Muscle of leg (tissue), 11 donors: ENCODE data around the gene CD300H. TPM values are rescaled to one million over a fixed set of nuclear protein-coding genes. Genes with fewer than 3 reads are reported as not detected.
"Not testable (repeated sequence)": the region's sequence is repeated elsewhere in the genome, so short reads cannot be mapped to it uniquely, and the experiment has no call there.

Experiments
- DNase-seq: peaks from one replicate; pipeline ENCODE4 v3.0.0; 2013
- H3K27ac ChIP-seq: one replicate; pipeline ENCODE4 v1.5.1; 2013; ENCODE audit warnings: mild to moderate bottlenecking, low read length, control low read depth
- H3K27me3 ChIP-seq: one replicate; pipeline ENCODE4 v1.6.1; 2013; ENCODE audit warnings: low read length; ENCODE audit not compliant: control insufficient read depth, insufficient read depth
- H3K36me3 ChIP-seq: one replicate; pipeline ENCODE4 v1.6.1; 2013; ENCODE audit warnings: low read length; ENCODE audit not compliant: control insufficient read depth, insufficient read depth
- H3K4me1 ChIP-seq: one replicate; pipeline ENCODE4 v1.6.1; 2013; ENCODE audit warnings: low read length; ENCODE audit not compliant: control insufficient read depth, insufficient read depth
- H3K4me3 ChIP-seq: one replicate; pipeline ENCODE4 v1.5.1; 2013; ENCODE audit warnings: low read length, control low read depth
- H3K9me3 ChIP-seq: replicated peaks from 2 replicates; pipeline ENCODE4 v1.6.1; 2013; ENCODE audit warnings: low read depth, low read length; ENCODE audit not compliant: control insufficient read depth
- WGBS: methylation state at CpG from one replicate; pipeline ENCODE4 v1.1.5; 2013; ENCODE audit warnings: missing lambda C conversion rate; ENCODE audit not compliant: insufficient coverage; 5-methylcytosine and 5-hydroxymethylcytosine counted together
- polyA plus RNA-seq, 8 donors: library from polyadenylated mRNA; unstranded; fragments of 120-200 nt; gene quantifications; one replicate each; pipeline versions ENCODE4 v1.2.1 to v1.2.3, GENCODE V29; 2013; ENCODE audit warnings: inconsistent platforms in 1 of 8, low replicate concordance in 1 of 8; ENCODE audit not compliant: insufficient read length in 8 of 8, insufficient read depth in 1 of 8
- total RNA-seq: library from RNA; stranded (reverse); fragments of 120-200 nt; gene quantifications from one replicate; pipeline ENCODE4 v1.2.4, GENCODE V29; 2013

Gene CD300H
- total and polyA plus RNA-seq, 9 donors = 0.27 to 0.28 TPM; not detected in 7

GRCh38 chr17:74569020-74570003 lies 2.0 kb upstream of the CD300H start:
- Histone ChIP-seq H3K36me3 (no peaks in the 10 kb centered on the region), H3K4me3 (no peak overlapping the region), H3K4me1 (peaks cover 6% of the 10 kb centered on the region), H3K9me3 (no peaks in the 10 kb centered on the region), H3K27ac (no peak overlapping the region), H3K27me3 (peaks cover 16% of the 10 kb centered on the region)
- WGBS = 72% methylated on average over 22 of the region's 32 CpGs
- peak; percentile 63 for DNase-seq

DNA sequence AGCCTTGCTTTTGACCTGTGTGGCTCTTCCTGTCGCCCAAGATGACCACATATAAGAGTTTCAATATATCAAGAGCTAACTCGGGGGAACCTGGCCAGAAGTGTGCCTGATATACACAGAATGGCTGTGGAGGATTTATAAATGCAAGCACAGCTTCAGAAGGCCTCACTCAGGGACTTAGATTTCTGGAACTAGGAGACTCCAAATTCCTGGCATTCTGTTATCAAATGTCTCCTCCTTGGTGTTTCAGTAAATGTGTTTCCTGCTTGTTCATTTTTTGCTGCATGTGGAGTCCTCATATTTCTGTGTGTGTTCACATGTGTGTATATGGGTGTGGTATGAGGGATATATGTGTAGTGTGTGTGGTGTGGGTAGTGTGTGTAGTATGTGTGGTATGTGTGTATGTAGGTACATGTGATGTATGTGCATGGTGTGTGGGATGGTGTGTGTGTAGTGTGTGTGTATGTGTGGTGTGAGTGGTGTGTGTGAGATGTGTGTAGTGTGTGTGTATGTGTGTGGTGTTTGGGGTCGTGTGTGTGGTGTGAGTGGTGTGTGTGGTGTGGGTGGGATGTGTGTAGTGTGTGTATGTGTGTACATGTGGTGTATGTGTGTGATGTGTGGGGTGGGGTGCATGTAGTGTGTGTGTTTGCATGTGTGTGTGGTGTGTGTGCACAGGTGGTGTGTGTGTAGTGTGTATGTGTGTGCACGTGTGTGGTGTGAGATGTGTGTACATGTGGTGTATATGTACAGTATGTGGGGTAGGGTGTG lies 981 bp upstream of the CD300H start:
- no peak for DNase-seq
- no peak overlapping the region for H3K4me3 ChIP-seq
- no peak overlapping the region for H3K27ac ChIP-seq
- H3K27me3 ChIP-seq = peaks cover 16% of the 10 kb centered on the region
- H3K36me3 ChIP-seq = no peaks in the 10 kb centered on the region
- H3K9me3 ChIP-seq = no peaks in the 10 kb centered on the region
- peaks cover 6% of the 10 kb centered on the region for H3K4me1 ChIP-seq
- WGBS = 74% methylated on average over 2 of the region's 4 CpGs

DNA sequence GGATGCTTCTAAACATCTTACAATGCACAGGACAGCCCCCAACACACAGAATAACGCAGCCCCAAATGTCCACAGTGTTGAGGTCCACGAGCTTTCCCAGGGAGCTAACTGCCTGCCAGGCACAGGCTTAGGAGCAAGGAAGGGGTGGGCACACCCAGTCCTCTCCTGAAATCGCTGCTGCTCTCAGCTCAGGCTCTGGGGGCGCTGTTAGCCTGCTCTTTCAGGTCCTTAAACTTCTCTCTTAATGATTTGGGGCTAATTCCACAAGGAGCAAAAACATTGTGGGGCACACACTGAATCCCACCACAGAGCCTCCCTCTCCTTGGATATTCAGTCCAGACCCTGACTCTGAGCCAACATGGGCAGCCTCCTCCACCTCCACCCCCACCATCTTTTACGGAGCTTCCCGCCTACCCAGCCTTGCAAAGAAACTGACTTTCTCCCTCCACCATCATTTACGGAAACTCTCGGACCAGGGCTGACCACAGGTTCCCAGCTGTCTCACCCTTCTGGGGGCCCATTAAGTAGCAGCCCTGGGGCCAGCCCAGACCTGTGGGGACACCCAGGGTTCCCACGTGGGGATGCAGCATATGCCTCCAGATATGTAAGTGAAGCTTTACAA lies 1.1 kb downstream of the CD300H start:
- H3K9me3 ChIP-seq = no peaks in the 10 kb centered on the region
- no peak overlapping the region for H3K4me3 ChIP-seq
- H3K27ac ChIP-seq = no peak overlapping the region
- H3K27me3 ChIP-seq = peaks cover 19% of the 10 kb centered on the region
- WGBS = 37% methylated on average over 7 of the region's 9 CpGs
- no peaks in the 10 kb centered on the region for H3K36me3 ChIP-seq
- DNase-seq = peak; percentile 14
- peaks cover 6% of the 10 kb centered on the region for H3K4me1 ChIP-seq

- WGBS = 69% methylated on average over 3 of the region's 5 CpGs
- no peaks in the 10 kb centered on the region for H3K36me3 ChIP-seq
- H3K27me3 ChIP-seq = peaks cover 15% of the 10 kb centered on the region
- H3K4me3 ChIP-seq = no peak overlapping the region
- H3K27ac ChIP-seq = no peak overlapping the region
- peaks cover 6% of the 10 kb centered on the region for H3K4me1 ChIP-seq
- H3K9me3 ChIP-seq = no peaks in the 10 kb centered on the region
- DNase-seq = no peak
Measured at GRCh38 chr17:74565126-74565525, 2.2 kb downstream of the CD300H start.

- H3K9me3 ChIP-seq = no peaks in the 10 kb centered on the region
- WGBS = 85% methylated on average over 1 of the region's 1 CpG
- H3K27ac ChIP-seq = no peak overlapping the region
- no peaks in the 10 kb centered on the region for H3K36me3 ChIP-seq
- H3K27me3 ChIP-seq = peaks cover 10% of the 10 kb centered on the region
- H3K4me1 ChIP-seq = no peaks in the 10 kb centered on the region
- DNase-seq = no peak
- no peak overlapping the region for H3K4me3 ChIP-seq
Measured at GRCh38 chr17:74563358-74563757, 4.0 kb downstream of the CD300H start.

GRCh38 chr17:74561586-74561985 lies 5.7 kb downstream of the CD300H start:
- 44% methylated on average over 3 of the region's 3 CpGs for WGBS
- Histone ChIP-seq H3K36me3 (no peaks in the 10 kb centered on the region), H3K9me3 (no peaks in the 10 kb centered on the region), H3K4me3 (no peak overlapping the region), H3K4me1 (no peaks in the 10 kb centered on the region), H3K27me3 (peaks cover 10% of the 10 kb centered on the region), H3K27ac (no peak overlapping the region)
- DNase-seq = no peak

DNA sequence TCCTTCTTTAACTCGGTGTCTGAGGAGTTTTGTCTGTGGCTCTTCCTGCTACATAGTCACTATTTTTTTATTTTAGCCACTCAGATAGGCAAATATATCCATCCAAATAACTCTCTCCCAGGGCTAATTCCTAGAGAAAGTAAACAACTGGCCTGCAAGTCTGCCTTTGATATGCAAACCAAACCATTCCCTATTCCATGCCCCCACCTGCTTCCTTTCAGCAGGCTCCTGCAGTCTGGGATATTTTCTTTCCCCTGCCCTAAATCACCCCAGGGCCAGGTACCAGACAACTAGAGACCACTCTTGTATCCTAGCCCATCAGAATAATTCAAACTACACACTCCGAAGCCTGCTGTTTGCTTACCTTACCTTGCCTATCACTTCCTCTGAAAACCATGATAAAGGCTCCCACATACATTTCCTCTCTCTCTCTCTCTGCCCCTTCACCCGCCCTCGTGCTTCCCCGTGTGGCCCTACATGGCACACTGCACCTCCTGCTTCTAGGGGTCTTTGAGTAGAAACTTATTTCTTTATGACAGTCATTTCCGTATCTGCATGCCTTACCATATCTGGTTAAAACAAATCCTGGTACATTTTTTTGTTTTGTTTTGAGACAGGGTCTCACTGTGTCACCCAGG lies 8.3 kb downstream of the CD300H start:
- Histone ChIP-seq H3K27ac (no peak overlapping the region), H3K36me3 (no peaks in the 10 kb centered on the region), H3K4me1 (no peaks in the 10 kb centered on the region), H3K27me3 (peaks cover 7% of the 10 kb centered on the region), H3K4me3 (no peak overlapping the region), H3K9me3 (no peaks in the 10 kb centered on the region)
- no peak for DNase-seq
- WGBS = 87% methylated on average over 3 of the region's 6 CpGs

GRCh38 chr17:74558402-74558801 lies 8.9 kb downstream of the CD300H start:
- not testable (repeated sequence) for H3K27me3 ChIP-seq, H3K9me3 ChIP-seq, H3K4me1 ChIP-seq, H3K27ac ChIP-seq, H3K4me3 ChIP-seq, H3K36me3 ChIP-seq, DNase-seq
- 74% methylated on average over 4 of the region's 4 CpGs for WGBS

DNA sequence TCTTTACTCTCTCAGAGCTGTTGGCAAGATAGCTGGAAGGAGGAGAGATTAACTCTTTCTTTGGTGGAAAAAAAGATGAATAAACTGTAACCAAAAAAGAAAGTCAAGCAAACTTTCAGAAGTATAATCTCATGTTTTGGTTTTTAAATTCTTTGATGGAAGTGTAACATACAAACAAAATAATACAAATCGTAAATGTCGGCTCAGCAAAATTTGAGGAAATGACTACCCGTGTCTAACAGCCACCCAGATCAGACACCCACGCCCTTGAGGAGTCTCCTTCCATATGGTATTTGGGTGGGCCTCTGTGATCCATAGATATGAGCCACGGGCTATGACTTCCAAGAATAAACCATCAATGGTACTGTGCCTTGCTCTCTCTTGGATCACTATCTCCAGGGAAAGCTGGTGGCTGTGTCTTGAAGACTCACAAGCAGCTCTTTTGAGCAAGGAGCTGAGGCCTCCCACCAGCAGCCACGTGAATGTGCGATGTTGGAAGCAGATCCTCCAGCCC lies 11.8 kb downstream of the CD300H start:
- DNase-seq = no peak
- Histone ChIP-seq H3K9me3 (no peaks in the 10 kb centered on the region), H3K27ac (no peak overlapping the region), H3K4me1 (no peaks in the 10 kb centered on the region), H3K27me3 (peaks cover 2% of the 10 kb centered on the region), H3K4me3 (no peak overlapping the region), H3K36me3 (no peaks in the 10 kb centered on the region)
- 92% methylated on average over 2 of the region's 7 CpGs for WGBS
